ENCODE data around the gene SLU7.

GRCh38 chr5:160375701-160376100, 43.2 kb downstream of the SLU7 start:
- no peak for TF ChIP-seq EZH2 (IDR thresholded peaks at IDR 0.05; ENCODE audit: insufficient read depth, low read length)
- TF ChIP-seq, protein P1, sequence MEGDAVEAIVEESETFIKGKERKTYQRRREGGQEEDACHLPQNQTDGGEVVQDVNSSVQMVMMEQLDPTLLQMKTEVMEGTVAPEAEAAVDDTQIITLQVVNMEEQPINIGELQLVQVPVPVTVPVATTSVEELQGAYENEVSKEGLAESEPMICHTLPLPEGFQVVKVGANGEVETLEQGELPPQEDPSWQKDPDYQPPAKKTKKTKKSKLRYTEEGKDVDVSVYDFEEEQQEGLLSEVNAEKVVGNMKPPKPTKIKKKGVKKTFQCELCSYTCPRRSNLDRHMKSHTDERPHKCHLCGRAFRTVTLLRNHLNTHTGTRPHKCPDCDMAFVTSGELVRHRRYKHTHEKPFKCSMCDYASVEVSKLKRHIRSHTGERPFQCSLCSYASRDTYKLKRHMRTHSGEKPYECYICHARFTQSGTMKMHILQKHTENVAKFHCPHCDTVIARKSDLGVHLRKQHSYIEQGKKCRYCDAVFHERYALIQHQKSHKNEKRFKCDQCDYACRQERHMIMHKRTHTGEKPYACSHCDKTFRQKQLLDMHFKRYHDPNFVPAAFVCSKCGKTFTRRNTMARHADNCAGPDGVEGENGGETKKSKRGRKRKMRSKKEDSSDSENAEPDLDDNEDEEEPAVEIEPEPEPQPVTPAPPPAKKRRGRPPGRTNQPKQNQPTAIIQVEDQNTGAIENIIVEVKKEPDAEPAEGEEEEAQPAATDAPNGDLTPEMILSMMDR (IDR thresholded peaks at IDR 0.05; ENCODE audit: insufficient read depth, low read depth, low read length), result no peak
